Activated gamma-delta T cell (primary cell): Measurements from ENCODE around the gene REPS2.

Experiments used
- DNase-seq: peaks from one replicate; lab custom pipeline; 2025; lab: John Stamatoyannopoulos, UW

Gene REPS2

GRCh38 chrX:17000751-17001150 is 54.3 kb downstream of the REPS2 start:
- DNase-seq: no peak

GRCh38 chrX:17005712-17006368 is 59.4 kb downstream of the REPS2 start:
- no peak for DNase-seq

- DNase-seq: no peak
Measured at GRCh38 chrX:17007134-17007768, 60.8 kb downstream of the REPS2 start.

DNA sequence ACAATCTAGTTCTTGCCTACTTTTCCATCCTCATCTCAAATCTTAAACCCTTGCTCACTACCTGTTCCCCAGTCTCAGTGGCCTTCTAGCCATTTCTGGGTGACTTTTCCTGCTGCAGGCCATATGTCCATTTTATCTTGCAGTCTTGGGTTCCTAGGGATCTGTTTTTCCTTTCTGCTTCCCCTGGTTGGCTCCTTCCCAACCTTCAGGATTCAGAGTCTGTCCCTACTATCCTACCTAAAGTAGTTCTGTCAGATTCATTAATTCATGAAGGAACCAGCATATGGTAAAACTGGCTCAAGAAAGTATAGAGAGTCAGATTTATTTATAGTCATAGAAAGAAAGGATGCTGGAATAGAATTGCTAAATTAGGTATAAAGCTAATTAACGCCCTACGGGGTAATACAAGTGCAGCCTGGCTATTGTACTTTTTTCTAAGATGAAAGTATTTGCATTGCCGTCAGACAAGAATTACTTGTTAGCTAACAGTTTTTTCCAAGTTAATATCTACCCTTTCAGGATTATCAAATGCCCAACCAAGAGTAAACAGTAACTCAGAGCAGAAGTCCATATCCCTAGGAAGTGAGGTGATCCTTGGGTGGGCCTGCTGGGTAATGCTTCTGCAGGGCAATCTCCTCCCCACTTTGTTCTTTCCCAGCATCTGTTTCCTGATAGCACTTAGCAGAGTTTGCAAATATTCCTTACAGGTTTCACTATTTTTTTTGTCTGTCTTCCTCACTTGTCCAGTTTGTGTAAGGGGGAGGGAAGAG is 63.6 kb downstream of the REPS2 start:
- no peak for DNase-seq

- no peak for DNase-seq
Measured at GRCh38 chrX:17012465-17012864, 66.0 kb downstream of the REPS2 start.

- DNase-seq: no peak
Measured at GRCh38 chrX:17014216-17014615, 67.8 kb downstream of the REPS2 start.

GRCh38 chrX:17017134-17017533 is 70.7 kb downstream of the REPS2 start:
- DNase-seq: no peak

DNA sequence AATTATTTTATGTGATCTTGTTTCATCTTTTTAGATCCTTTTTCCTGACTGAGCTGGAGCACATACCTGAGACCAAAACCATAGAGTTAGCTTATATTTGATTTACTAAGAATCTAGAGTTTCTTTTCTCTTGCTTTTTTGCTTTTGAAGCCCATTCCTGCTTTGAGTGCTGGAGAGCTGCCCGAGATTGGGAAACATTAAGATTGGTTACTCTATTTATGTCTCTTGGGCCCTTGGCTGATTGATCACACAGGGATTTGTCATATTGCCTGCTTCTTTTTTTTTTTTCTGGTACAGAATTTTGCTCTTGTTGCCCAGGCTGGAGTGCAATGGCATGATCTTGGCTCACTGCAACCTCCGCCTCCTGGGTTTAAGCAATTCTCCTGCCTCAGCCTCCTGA is 73.9 kb downstream of the REPS2 start:
- no peak for DNase-seq

GRCh38 chrX:17020851-17021821 is 74.7 kb downstream of the REPS2 start:
- DNase-seq: no peak

GRCh38 chrX:17021851-17022604 is 75.6 kb downstream of the REPS2 start:
- DNase-seq: no peak

DNA sequence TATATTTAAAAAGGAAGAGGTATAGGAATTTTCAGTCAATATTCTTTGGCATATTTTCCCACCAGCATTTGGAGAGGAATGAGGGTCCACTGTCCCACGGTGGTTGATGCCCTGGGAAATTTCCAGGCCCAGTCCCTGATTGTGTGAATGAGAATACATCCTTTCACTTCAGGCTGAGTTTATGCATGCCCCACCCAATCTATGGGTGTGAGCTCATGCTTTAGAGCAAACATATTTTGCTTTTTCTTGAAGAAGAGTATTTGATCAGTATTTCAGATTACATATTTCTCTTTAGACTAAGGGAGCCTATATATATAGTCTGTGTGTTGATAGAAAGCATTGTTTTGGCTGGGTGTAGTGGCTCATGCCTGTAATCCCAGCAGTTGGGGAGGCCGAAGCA is 77.2 kb downstream of the REPS2 start:
- DNase-seq: no peak

- no peak for DNase-seq
Measured at GRCh38 chrX:17024886-17025285, 78.4 kb downstream of the REPS2 start.

DNA sequence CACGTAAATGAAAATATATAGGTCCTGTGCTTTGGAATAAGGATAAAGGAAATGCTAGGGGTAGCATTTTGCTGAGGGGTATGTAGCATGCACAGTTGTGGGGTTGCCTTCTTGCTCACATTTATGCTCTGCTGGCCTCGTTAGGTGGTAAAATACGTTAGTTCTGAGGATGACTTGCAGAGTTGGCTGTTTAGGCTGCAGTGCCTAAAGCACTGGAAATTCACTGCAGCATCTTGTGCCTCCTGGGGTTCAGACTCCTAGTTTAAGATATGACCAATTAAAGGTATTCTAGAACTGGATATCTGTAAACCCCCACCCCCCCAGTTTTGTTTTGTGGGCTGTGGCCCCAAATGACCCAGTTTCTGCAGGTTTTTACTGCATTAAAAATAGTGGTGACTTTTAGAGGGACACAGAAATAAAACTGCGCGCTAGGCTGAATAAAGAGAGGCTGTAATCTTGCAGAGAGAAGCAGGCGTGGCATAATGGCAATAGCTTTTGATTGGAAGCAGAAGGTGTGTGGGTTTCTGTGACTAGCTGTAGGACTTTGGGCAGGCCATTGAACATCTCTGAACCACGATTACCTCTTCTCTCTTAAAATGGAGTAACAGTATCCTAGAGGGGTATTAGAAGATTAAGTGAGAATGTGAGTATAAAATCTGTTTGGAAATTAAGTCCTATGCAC is 79.3 kb downstream of the REPS2 start:
- DNase-seq: no peak

DNA sequence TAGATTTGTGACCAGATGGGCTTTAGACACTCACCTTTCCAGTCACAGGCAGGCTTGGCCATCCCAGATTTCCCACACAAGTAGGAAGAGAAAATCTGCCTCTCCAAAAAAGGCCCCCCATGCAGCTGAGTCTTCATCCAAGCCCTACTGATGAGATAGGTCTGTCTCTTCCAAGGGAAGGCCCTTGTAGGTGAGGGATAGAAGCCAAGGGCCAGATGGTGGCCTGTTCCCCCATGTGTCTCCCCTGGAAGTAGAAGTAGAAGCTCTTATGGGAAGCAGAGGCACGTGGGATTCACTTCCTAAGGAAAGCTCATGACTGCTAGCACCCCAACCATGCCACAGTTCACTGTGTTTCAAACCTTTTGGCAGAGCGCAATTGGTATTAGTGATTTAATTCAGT is 81.5 kb downstream of the REPS2 start:
- DNase-seq: no peak

- DNase-seq: no peak
Measured at GRCh38 chrX:17028356-17028755, 81.9 kb downstream of the REPS2 start.

GRCh38 chrX:17030092-17030491 is 83.6 kb downstream of the REPS2 start:
- no peak for DNase-seq

- no peak for DNase-seq
Measured at GRCh38 chrX:17030580-17031270, 84.3 kb downstream of the REPS2 start.

GRCh38 chrX:17031827-17032226 is 85.4 kb downstream of the REPS2 start:
- DNase-seq: no peak

GRCh38 chrX:17032351-17032750 is 85.9 kb downstream of the REPS2 start:
- no peak for DNase-seq

- DNase-seq: no peak
Measured at GRCh38 chrX:17033225-17033624, 86.8 kb downstream of the REPS2 start.
